Measurements from ENCODE around the gene NELFCD. TPM values are rescaled to one million over a fixed set of nuclear protein-coding genes. Genes with fewer than 3 reads are reported as not detected.
"Not testable (repeated sequence)": the region's sequence is repeated elsewhere in the genome, so short reads cannot be mapped to it uniquely, and the experiment has no call there.

The NELFCD gene
- total RNA-seq, 4 donors from 2014 or later: 15.9 to 66.6 (median 41.3) TPM

GRCh38 chr20:59010321-59010994 lies 29.4 kb downstream of the NELFCD start:
- intact Hi-C loops (cut with DNase I; ENCODE audit: low total_unique reads): no loop called here
- Histone ChIP-seq H3K27ac (no peak overlapping the region), H3K27me3 (no peaks in the 10 kb centered on the region), H3K36me3 (no peaks in the 10 kb centered on the region), H3K9me3 (no peaks in the 10 kb centered on the region), H3K4me3 (no peak overlapping the region), H3K4me1 (peaks cover 0 to 3% of the 10 kb centered on the region in 2 donors)
- TF ChIP-seq POLR2A (IDR thresholded peaks at IDR 0.05) (no peak), CTCF (IDR thresholded peaks at IDR 0.05) (no peak)
- peak in 1 of 2 donors; percentile 39 for DNase-seq

GRCh38 chr20:59010995-59011873 lies 30.2 kb downstream of the NELFCD start:
- Histone ChIP-seq H3K4me1 (no peaks in the 10 kb centered on the region), H3K9me3 (no peaks in the 10 kb centered on the region), H3K36me3 (no peaks in the 10 kb centered on the region), H3K4me3 (no peak overlapping the region), H3K27me3 (no peaks in the 10 kb centered on the region), H3K27ac (no peak overlapping the region)
- intact Hi-C loops (cut with DNase I; ENCODE audit: low total_unique reads): no loop called here
- no peak for DNase-seq
- TF ChIP-seq POLR2A (IDR thresholded peaks at IDR 0.05): no peak
- TF ChIP-seq CTCF (IDR thresholded peaks at IDR 0.05): no peak

- H3K27ac ChIP-seq, H3K4me3 ChIP-seq: not testable (repeated sequence)
Observed at GRCh38 chr20:59011874-59012157, 30.8 kb downstream of the NELFCD start.

GRCh38 chr20:59013031-59013951 lies 32.2 kb downstream of the NELFCD start:
- intact Hi-C loops (cut with DNase I; ENCODE audit: low total_unique reads): no loop called here
- DNase-seq: no peak
- Histone ChIP-seq H3K9me3 (no peaks in the 10 kb centered on the region), H3K4me1 (no peaks in the 10 kb centered on the region), H3K4me3 (no peak overlapping the region), H3K36me3 (no peaks in the 10 kb centered on the region), H3K27me3 (no peaks in the 10 kb centered on the region), H3K27ac (no peak overlapping the region)
- TF ChIP-seq CTCF (IDR thresholded peaks at IDR 0.05) (no peak), POLR2A (IDR thresholded peaks at IDR 0.05) (no peak)

More at GRCh38 chr20:59011874-59012157, 30.8 kb downstream of the NELFCD start:
- H3K27me3 ChIP-seq; DNase-seq; H3K36me3 ChIP-seq; H3K4me1 ChIP-seq; H3K9me3 ChIP-seq; intact Hi-C loops (cut with DNase I; ENCODE audit: low total_unique reads): not testable (repeated sequence)

- H3K27me3 ChIP-seq: no peaks in the 10 kb centered on the region
- no peak overlapping the region for H3K4me3 ChIP-seq
- H3K4me1 ChIP-seq: no peaks in the 10 kb centered on the region
- H3K27ac ChIP-seq: no peak overlapping the region
- H3K9me3 ChIP-seq: no peaks in the 10 kb centered on the region
- TF ChIP-seq POLR2A (IDR thresholded peaks at IDR 0.05): no peak
- no peak for TF ChIP-seq CTCF (IDR thresholded peaks at IDR 0.05)
- DNase-seq: no peak
- intact Hi-C loops (cut with DNase I; ENCODE audit: low total_unique reads): no loop called here
- H3K36me3 ChIP-seq: no peaks in the 10 kb centered on the region
Observed at GRCh38 chr20:59013959-59014608, 33.0 kb downstream of the NELFCD start.
